Transverse colon (tissue), 4 donors: ENCODE data around the gene PTGER4. TPM values are rescaled to one million over a fixed set of nuclear protein-coding genes. Genes with fewer than 3 reads are reported as not detected.
"Not testable (repeated sequence)": the region's sequence is repeated elsewhere in the genome, so short reads cannot be mapped to it uniquely, and the experiment has no call there.

Experiments
- DNase-seq: peaks from one replicate; pipeline ENCODE4 v3.0.0-alpha.2; 2019
- H3K27ac ChIP-seq, 4 donors: fragments of 200-600 bp; sonication (generic); 2 replicates each; pipeline ENCODE4 v1.5.1; 2016 to 2018; ENCODE audit warnings: inconsistent platforms in 4 of 4
- H3K27me3 ChIP-seq: fragments of 200-600 bp; sonication (generic); 2 replicates; pipeline ENCODE4 v1.5.1; 2017; ENCODE audit warnings: inconsistent platforms
- H3K36me3 ChIP-seq, 4 donors: fragments of 200-600 bp; sonication (generic); 2 replicates each; pipeline ENCODE4 v1.5.1; 2017 to 2019; ENCODE audit warnings: inconsistent platforms in 4 of 4
- H3K4me1 ChIP-seq, 4 donors: fragments of 200-600 bp; sonication (generic); 2 replicates each; pipeline ENCODE4 v1.5.1; 2017 to 2020; ENCODE audit warnings: inconsistent platforms in 4 of 4
- H3K4me3 ChIP-seq, 4 donors: fragments of 200-600 bp; sonication (generic); 1 replicate in 1 of 4; 2 replicates in 3 of 4; pipeline versions ENCODE4 v1.5.1 to v1.6.1; 2017 to 2019; ENCODE audit warnings: inconsistent platforms in 4 of 4
- H3K9me3 ChIP-seq, 2 donors: fragments of 200-600 bp; sonication (generic); 2 replicates each; pipeline ENCODE4 v1.5.1; 2017 to 2019; ENCODE audit warnings: inconsistent platforms in 2 of 2
- EP300 ChIP-seq: sonication (generic); formaldehyde crosslinking; IDR thresholded peaks from one replicate; pipeline ENCODE4 v1.6.1; 2017; ENCODE audit warnings: antibody characterized with exemption, low read depth
- POLR2A ChIP-seq: fragments of 450-650 bp; IDR thresholded peaks from one replicate; pipeline ENCODE4 v1.6.1; 2016; ENCODE audit warnings: antibody characterized with exemption, mild to moderate bottlenecking, moderate library complexity
- POLR2AphosphoS5 ChIP-seq, 3 donors: sonication (generic); formaldehyde crosslinking; IDR thresholded peaks; one replicate each; pipeline ENCODE4 v1.6.1; 2016; ENCODE audit warnings: antibody characterized with exemption in 3 of 3
- WGBS, 2 donors: methylation state at CpG; one replicate each; pipeline ENCODE4 v1.1.5; 2018; ENCODE audit warnings: low coverage in 1 of 2; 5-methylcytosine and 5-hydroxymethylcytosine counted together
- in situ Hi-C, 4 donors: fragments of 200-750 bp; cut with MboI; loops; one replicate each; pipeline versions ENCODE4 v1.15.0 to v1.15.1; 2017; ENCODE audit warnings: low sequenced_read_pairs in 3 of 4, low pct_ligation_motif_present in 1 of 4, low pct_unique_long_range_greater_than_20kb in 1 of 4
- intact Hi-C: fragments of 100-400 bp; cut with DNase I; formaldehyde crosslinking; loops from one replicate; pipeline ENCODE4 v1.15.1; 2023; ENCODE audit warnings: low total_unique reads
- total RNA-seq, 4 donors: library from RNA; depleted of rRNA; stranded (reverse); fragments of >200 nt; gene quantifications; one replicate each; pipeline ENCODE4 v1.1.0, GENCODE V29; 2016
- TF ChIP-seq, protein P1 (sequence below), 5 experiments: fragments of 200-600 bp in 3 of 5; fragments of 450-650 bp in 2 of 5; sonication (generic) in 3 of 5; IDR thresholded peaks; 1 replicate in 2 of 5; 2 replicates in 3 of 5; pipeline ENCODE4 v1.5.1; 2016 to 2017; ENCODE audit warnings: antibody characterized with exemption in 5 of 5, inconsistent platforms in 3 of 5, mild to moderate bottlenecking in 2 of 5, moderate library complexity in 1 of 5

Gene PTGER4
- total RNA-seq, 4 donors from 2014 or later = 39.6 to 127 (median 105) TPM

DNA sequence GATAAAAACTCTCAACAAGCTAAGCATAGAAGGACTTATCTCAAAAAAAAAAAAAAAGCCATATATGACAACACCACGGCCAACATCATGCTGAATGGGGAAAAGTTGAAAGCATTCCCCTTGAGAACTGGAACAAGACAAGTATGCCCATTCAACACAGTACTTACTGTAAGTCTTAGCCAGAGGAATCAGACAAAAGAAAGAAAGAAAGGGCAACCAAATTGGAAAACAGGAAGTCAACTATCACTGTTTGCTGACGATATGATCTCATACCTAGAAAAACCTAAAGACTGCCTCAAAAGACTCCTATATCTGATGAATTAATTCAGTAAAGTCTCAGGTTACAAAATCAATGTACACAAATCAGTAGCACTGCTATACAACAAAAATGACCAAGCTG, 24.6 kb upstream of the PTGER4 start:
- Histone ChIP-seq H3K9me3 (no peaks in the 10 kb centered on the region), H3K27me3 (no peaks in the 10 kb centered on the region), H3K4me3 (no peak overlapping the region), H3K27ac (peak overlapping the region in 1 of 4 donors; percentile 4), H3K4me1 (peaks cover 0 to 7% (median 5%) of the 10 kb centered on the region in 4 donors), H3K36me3 (no peaks in the 10 kb centered on the region)
- intact Hi-C loops = no loop called here
- 48 to 77% methylated on average over 2 of the region's 2 CpGs for WGBS, 2 donors
- in situ Hi-C loops = no loop called here
- no peak for DNase-seq
- no peak for TF ChIP-seq POLR2AphosphoS5 (IDR thresholded peaks at IDR 0.05)
- TF ChIP-seq, protein P1, sequence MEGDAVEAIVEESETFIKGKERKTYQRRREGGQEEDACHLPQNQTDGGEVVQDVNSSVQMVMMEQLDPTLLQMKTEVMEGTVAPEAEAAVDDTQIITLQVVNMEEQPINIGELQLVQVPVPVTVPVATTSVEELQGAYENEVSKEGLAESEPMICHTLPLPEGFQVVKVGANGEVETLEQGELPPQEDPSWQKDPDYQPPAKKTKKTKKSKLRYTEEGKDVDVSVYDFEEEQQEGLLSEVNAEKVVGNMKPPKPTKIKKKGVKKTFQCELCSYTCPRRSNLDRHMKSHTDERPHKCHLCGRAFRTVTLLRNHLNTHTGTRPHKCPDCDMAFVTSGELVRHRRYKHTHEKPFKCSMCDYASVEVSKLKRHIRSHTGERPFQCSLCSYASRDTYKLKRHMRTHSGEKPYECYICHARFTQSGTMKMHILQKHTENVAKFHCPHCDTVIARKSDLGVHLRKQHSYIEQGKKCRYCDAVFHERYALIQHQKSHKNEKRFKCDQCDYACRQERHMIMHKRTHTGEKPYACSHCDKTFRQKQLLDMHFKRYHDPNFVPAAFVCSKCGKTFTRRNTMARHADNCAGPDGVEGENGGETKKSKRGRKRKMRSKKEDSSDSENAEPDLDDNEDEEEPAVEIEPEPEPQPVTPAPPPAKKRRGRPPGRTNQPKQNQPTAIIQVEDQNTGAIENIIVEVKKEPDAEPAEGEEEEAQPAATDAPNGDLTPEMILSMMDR (IDR thresholded peaks at IDR 0.05) = no peak
- TF ChIP-seq POLR2A = no peak
- TF ChIP-seq EP300 = no peak

DNA sequence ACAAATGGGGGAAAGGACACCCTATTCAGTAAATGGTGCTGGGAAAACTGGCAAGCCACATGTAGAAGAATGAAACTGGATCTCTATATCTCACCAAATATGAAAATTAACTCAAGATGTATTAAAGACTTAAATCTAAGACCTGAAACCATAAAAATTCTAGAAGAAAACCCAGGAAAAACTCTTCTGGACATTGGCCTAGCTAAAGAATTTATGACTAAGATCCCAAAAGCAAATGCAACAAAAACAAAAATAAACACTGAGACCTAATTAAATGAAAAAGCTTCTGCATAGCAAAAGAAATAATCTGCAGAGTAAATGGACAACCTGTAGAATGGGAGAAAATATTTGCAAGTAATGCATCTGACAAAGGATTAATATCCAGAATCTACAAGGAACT, 23.6 kb upstream of the PTGER4 start:
- H3K4me3 ChIP-seq, DNase-seq, H3K9me3 ChIP-seq, H3K27me3 ChIP-seq, intact Hi-C loops, H3K36me3 ChIP-seq, H3K27ac ChIP-seq, H3K4me1 ChIP-seq, in situ Hi-C loops: not testable (repeated sequence)

DNA sequence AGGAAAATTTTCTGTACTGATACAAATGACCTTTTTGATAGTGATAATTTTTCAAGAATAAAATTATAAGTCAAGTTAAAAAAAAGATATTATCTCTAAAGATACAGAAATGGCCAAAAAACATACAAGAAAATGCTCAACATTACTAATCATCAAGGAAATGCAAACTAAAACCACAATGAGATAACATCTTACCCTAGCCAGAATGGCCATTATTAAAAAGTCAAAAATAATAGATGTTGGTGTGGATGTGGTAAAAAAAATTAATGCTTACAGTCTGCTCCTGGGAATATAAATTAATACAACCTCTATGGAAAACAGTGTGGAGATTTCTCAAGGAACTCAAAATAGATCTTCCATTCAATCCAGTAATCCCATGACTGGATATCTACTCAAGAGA, 22.9 kb upstream of the PTGER4 start:
- Histone ChIP-seq H3K36me3 (no peaks in the 10 kb centered on the region), H3K9me3 (no peaks in the 10 kb centered on the region), H3K27me3 (no peaks in the 10 kb centered on the region), H3K4me1 (peaks cover 0 to 7% (median 5%) of the 10 kb centered on the region in 4 donors), H3K27ac (no peak overlapping the region), H3K4me3 (no peak overlapping the region)
- intact Hi-C loops = no loop called here
- no peak for TF ChIP-seq POLR2AphosphoS5 (IDR thresholded peaks at IDR 0.05)
- in situ Hi-C loops = no loop called here
- no peak for DNase-seq

DNA sequence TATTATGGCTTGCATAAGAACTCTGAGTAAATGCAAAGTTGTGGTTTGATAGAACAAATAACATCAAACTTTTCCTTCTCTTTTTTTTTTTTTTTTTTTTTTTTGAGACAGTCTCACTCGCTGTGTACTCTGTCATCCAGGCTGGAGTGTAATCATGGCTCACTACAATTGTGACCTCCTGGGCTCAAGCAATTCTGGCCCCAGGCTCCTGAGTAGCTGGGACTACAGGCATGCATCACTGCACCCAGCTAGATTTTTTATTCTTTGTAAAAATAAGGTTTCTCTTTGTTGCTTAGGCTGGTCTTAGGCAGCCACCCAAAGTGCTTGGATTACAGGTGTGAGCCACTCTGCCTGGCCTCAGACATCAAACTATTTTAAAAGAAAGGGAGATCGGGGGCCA, 19.0 kb upstream of the PTGER4 start:
- TF ChIP-seq EP300 (no peak), POLR2AphosphoS5 (IDR thresholded peaks at IDR 0.05) (no peak), POLR2A (no peak)
- TF ChIP-seq, protein P1 (IDR thresholded peaks at IDR 0.05) = no peak
- Histone ChIP-seq H3K36me3 (no peaks in the 10 kb centered on the region), H3K27me3 (no peaks in the 10 kb centered on the region), H3K4me1 (no peaks in the 10 kb centered on the region), H3K27ac (no peak overlapping the region), H3K9me3 (no peaks in the 10 kb centered on the region), H3K4me3 (no peak overlapping the region)
- intact Hi-C loops = no loop called here
- no peak for DNase-seq
- WGBS, 2 donors = 82 to 89% methylated on average over 2 of the region's 2 CpGs
- in situ Hi-C loops = no loop called here

DNA sequence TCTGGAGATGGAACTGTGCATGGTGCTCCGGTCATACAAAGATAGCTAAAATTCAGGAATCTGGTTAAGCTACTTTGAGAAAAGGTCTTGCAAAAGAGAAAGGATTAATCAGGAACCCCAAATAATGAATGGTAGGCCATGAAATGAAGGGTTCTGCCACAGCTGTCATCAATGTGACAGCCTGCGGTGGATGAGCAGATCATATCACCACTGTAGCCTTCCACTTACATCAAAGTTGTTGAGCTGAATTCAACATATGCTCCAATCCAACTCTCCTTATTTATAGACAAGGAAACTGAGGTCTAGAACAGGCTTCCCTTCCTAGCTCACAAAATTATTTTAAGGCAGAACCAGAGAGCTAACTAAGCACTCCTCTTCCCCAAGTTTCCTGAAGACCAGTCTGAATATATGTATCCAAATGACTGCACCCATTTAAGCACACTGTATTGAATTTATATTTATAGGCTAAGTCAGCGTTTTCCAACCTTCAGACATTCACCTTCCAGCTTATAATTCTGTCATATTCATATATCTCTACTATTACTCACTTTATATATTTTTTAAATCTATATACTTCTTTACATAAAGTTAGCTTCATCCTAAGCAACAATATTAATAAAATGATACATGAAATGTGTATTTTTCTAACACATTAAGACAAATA, 13.9 kb upstream of the PTGER4 start:
- Histone ChIP-seq H3K4me1 (no peaks in the 10 kb centered on the region), H3K27me3 (no peaks in the 10 kb centered on the region), H3K27ac (no peak overlapping the region), H3K4me3 (no peak overlapping the region), H3K36me3 (no peaks in the 10 kb centered on the region), H3K9me3 (no peaks in the 10 kb centered on the region)
- TF ChIP-seq, protein P1 (IDR thresholded peaks at IDR 0.05) = no peak
- no peak for TF ChIP-seq POLR2AphosphoS5 (IDR thresholded peaks at IDR 0.05)
- no peak for TF ChIP-seq EP300
- no peak for TF ChIP-seq POLR2A
- 74 to 88% methylated on average over 2 to 3 of the region's 3 CpGs for WGBS, 2 donors
- in situ Hi-C loops = no loop called here
- intact Hi-C loops = no loop called here
- no peak for DNase-seq
